DMS114 treated with DMSO at 0.1 percent for 48 hours (cell line): Measurements from ENCODE around the gene LIN52.

Source experiments
- DNase-seq: peaks from one replicate; lab custom pipeline; 2025; ENCODE audit not compliant: unreplicated experiment; lab: John Stamatoyannopoulos, UW

The LIN52 gene, protein sequence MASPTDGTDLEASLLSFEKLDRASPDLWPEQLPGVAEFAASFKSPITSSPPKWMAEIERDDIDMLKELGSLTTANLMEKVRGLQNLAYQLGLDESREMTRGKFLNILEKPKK

DNA sequence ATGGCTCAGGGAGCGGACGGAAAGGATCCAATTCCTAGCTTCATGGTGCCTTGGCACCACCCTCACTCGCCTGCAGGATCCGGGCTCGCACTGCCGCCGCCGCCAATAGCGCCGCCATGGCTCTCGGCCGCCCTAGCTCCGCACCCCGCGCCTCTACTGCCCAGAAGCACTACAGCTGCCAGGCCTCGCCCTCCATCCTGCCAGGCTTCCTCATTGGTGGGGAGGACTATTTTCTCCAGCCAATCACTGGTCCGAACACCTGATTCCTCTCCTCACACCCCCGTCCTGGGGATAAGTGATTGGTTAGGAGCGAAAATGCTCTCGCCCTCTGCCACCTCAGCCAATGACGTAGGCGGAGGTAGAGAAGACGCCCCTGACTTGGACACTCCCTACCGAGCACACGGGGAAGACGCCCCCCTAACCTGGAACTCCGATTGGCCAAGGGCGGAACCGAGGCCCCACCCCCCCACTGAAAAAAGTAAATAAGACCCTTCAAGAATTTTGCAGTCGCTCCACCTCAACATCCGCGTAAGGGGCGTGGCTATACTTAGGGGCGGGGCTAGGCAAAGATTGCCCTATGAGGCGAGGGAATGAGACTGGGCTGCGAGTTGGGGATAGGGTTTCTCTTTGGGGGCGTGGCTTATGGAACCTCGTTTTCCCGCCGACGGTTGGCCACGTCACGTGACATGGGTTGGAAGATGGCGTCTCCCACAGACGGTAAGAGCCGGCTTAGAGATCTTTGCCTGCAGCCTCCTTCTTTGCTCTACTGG lies at the start of gene LIN52, which contains the start of gene ALDH6A1:
LIN52 (plus strand) TSS at position 680 of the 770 bp plus-strand sequence; CDS start at position 699, 19 bp downstream.
ALDH6A1 (minus strand) TSS at position 177 of the 770 bp plus-strand sequence; CDS start at position 118, 59 bp downstream.
- peak; percentile 100 for DNase-seq

DNA sequence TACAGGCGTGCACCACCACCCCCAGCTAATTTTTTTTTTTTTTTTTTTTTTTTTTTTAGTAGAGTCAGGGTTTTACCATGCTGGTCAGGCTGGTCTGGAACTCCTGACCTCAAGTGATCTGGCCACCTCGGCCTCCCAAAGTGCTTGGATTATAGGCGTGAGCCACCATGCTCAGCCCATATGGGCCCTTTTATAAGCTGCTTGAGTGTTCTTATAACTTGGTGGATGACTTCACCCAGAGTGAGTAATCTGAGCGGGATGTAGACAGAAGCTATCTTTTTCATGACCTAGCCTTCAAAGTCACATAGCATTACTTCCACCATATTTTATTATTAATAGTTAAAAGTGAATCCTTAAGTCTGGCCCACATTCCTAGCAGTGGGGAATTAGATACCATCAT lies 49.2 kb upstream of the LIN52 start:
- DNase-seq: no peak

DNA sequence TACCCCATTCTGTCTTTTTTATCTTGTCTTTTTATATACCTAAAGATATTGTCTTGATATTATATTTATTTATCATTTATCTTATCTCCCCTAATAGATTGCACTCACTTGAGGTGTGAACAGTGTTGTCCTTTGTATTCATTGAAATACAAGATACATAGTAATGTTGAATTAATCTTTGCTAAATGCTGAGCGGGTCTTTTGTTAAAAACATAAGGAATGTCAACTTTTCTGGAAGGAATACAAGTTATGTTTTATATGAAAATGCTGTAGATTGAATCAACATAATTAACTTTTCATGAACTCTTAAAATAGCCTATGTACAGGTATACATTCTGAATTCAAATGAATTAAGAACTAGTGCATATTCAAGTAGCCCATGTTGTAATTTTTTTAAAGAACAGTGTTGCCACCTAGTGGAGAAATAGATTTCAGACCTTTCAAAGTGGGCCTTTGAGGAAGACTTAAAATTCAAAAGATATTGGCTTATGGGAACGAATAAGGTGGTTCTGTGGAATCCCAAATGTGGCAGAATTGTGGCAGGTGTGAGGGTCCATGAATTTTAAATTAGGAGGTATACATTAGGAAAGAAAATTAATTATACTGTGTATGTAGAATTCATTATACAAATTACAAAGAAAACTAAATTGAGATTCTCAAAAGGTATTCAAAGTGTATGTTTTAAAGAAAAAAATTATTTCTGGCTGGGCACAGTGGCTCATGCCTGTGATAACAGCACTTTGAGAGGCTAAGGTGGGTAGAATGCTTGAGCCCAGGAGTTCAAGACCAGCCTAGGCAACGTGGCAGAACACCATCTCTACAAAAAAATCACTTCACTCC lies 46.5 kb upstream of the LIN52 start:
- peak; percentile 68 for DNase-seq

DNA sequence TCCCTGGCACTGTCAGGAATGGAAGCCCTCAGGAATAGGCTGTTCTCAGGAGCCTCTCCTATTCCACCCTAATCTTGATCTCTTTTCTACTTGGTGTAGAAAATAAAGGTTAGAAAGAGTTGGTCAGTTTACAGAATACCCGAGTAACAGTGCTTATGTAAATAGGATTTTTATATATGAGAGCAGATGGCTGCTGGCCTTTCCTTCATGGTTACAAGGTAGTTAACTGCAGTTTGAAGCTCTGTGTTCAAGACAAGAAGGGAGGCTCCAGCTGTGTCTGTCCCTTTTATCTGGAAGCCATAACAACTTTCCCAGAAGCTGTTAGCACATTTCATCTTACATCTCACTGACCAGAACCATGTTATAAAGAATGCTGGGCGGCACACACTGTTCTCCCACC lies 42.5 kb upstream of the LIN52 start:
- DNase-seq: no peak

DNA sequence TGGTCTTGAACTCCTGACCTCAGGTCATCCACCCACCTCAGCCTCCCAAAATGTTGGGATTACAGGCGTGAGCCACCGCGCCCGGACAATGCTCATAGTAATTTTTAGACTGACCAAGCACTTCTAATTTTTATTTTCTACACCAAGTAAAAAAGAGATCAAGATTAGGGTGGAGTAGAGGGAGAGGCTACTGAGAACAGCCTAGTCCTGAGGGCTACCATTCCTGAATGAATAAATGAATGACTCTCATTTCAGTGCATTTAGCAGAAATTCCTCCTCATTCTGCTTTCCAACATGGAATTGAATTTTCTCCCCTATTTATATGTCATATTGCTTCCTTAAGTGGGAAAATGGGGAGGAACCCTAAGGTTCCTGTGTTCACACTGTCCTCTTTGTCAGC lies 39.2 kb upstream of the LIN52 start:
- no peak for DNase-seq

DNA sequence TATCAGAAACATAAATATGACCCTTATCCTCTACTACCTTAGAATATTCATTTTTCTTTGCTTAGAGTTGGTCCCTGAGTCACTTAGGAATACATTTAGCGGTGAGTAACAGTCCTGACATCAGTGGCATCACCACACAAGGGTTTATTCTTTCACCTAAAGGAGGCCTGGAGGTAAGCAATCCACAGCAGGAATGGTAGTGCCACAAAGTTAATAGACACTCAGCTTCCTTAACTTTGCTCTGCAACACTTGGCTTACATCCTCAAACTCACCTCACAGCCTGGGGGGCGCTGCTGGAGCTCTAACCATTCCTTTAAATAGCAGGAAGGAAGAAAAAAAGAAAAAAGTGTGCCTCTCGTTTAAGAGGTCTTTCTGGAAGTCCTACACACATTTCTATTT lies 36.5 kb upstream of the LIN52 start:
- DNase-seq: no peak

DNA sequence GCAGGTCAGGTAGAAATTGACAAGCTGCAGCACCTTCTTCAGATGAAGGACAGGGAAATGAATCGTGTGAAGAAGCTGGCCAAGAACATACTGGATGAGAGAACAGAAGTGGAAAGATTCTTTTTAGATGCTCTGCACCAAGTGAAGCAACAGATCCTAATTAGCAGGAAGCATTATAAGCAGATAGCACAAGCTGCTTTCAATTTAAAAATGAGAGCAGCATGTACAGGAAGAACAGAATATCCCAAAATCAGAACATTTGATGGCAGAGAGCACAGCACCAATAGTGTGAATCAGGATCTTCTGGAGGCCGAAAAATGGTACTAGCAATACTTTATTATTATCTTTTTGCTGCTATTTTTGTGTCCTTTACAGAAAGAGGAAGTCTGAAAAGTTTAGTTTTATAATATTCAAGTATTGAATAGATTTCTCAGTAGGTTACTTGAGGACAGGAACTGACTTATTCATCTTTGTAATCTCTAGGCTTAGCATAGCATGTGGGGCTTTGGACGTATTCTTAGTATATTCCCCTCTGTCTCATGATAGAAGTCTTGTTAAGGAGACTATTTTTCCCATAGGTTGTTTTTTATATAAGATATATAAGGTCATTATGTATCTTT lies 34.8 kb upstream of the LIN52 start:
- no peak for DNase-seq

DNA sequence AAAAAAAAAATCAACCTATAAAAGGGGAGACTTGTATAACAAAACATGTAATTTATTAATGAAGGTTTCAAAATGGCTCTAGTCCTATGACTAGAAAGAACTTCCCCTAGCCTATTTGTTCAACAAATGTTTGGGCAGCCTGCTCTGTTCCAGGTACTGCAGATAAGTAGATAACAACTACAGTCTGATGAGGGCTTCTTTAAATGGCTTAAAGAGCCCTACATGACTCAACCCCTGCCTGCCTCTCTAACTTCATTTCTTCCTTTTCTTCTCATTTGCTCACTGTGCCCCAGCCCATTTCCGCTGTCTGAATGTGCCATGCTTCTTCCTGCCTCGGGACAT lies 22.0 kb upstream of the LIN52 start:
- DNase-seq: no peak

DNA sequence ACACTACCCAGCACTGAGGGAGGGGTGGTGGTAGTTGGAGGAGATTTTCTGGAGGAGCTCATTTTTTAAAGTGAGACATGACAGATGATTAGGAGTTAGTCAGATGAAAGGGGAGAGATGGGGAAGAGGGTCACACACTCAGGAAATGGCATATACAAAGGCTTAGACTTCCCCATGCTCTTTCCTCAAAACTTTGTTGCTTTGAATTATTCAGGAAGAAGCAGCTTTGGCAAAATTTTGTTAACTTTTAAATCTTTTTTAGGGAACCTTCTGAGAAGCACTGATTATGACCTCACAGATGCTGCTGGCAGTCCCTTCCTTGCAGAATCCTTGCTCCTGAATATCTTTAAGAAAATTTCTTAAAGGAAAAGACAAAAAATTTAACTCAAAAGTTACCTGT lies 20.3 kb upstream of the LIN52 start:
- DNase-seq: no peak

DNA sequence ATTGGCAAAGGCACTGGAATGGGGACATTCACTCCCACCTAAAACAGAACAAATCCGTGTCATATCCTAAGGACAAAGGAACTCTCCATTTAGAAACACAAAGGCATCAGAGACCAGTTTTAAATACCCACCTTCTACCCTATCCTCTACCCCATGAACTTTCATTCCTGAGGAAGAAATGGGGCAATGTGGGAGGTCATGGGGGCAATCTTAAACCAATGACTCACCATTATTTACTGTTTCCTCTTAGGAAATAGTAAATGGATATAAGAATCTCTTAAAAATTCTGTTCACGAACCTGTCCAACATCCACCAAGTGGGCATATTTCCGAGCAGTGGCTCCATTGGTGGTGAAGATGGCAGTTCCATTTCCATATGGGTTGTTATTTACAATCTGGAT lies 19.9 kb upstream of the LIN52 start:
- DNase-seq: no peak

DNA sequence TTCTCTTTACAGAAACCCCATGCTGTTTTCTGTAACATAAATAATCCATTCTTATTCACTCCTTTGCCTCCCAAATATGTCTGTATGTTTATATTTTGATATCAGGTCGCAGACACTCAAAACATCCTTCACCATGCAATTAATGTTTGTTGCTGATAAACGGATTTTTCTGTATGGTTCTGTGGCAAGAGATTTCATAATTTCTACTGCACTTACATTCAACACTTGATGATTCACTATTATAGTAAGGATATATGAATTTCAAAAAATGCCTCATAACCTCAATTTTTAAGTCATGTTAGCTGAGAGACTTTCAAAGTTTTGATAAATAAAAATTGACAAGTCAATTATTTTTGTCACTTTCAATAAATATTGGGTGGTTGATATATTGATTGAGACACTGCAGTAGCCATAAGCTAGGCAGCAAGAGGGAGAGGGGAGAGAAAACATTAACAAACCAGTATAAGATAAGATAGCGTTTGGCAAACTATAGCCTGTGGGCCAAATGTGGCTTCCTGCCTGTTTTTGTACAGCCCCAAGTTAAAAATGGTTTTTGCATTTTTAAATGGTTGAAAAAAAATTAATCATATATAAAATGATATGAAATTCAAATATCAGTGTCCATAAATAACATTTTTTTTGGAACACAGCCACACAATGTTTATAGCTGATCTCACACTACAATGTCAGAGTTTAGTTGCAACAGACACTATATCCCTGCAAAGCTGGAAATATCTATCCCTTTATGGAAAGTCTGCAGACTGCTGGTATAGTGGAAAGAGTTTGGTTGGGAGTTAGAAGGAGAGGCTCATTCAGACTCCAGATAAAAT lies 18.8 kb upstream of the LIN52 start:
- no peak for DNase-seq

DNA sequence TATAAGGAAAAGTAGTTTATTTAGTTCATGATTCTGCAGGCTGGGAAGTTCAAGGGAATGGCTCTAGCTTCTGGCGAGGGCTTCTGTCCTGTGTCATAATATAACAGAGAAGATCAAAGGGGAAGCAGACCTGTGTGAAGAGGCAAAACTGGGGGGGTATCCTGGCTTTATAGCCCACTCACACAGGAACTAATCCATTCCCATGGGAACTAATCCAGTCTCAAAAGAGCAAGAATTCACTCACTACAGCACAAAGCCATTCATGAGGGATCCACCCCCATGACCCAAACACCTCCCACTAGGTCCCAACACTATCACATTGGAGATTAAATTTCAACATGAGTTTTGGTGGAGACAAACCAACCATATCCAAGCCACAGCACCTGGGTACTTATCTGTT lies 7.4 kb upstream of the LIN52 start:
- no peak for DNase-seq

DNA sequence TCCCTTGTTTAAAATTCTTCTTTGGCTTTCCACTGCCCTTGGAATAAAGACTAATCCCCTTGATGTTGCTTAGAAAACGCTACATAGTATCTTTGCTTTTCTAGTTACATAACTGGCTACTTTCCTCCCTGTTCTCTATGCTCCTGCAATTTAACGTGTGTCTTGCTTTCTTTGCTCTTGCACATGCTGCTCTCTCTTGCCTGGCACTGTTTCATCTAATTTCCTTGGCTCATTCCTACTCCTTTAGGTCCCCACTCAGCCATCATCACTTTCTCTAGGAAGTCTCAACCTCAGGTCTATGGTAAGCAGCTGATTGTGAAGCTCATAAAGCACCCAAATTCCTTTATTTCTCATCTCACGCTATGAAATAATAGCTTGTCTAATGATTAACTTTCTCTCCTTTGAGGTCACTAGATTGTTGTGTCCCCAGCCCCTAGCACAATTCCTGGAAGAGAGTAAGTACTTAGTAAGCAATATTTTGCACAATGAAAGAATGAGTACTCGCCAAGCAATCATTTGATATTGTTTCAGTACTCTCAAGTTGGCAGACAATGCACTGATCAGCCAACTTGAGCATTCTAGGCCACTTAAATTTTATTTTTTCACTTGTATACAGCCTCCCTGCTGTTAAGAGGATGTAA lies 3.8 kb upstream of the LIN52 start:
- DNase-seq: no peak

DNA sequence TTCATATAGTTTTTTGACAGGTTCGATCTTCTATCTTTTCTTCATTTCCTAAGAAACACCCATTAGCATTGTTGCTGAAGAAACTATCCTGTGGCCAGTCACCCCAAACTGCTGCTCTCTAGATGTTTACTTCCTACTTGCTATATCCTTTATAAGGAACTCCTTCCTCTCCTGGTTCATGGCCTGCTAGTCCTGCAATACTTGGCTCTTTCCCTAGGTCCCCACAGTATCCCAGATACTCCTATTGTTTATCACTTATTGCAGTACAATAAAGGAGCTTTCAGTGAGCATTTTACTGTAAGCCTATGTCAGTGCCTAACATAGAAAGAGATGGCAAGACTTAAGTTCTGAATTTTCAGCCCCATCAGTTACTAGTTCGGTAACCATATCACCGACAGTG lies 3.3 kb upstream of the LIN52 start:
- DNase-seq: no peak

DNA sequence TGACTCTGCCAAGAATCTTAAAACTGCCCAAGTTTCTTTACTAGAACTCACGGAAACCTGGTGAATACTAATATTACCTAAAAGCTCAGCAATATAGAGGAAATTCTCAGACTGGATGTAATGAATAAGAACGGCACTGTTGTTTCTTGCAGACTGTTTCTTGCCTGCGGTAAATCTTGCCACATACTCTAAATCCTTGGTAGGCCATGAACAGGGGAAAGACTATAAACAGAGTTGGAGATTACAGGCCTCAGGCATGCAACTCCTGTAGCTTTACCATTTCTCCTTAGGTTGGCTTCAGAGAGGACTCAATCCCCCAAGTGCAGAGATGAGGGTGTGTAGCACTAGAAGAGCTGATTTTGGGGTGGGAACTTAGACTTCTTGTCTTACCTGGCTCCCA lies 1.6 kb upstream of the LIN52 start:
- DNase-seq: no peak

DNA sequence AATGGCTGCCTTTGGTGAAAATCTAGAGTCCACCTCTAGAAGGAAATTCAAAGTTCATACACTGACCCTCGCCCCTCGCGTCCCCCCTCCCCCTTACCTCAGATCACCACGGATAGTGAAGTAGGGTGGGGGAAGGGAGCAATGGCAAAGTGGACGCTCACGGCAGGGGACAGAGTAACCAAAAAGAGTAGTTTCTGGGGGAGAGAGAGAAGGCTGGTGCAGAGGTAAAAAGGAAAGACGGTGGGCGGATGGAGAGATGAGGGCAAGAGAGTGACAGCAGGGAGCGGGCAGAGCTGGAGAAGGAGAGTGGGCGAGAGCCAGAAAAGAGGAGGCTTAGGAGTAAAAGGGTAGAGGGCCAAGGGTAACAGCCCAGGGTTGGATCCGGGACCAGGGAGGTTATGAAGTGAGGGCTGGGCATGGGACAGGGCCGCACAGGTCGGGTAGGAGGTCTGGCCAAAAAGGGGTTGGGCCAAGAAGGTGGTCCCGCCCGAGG lies 926 bp upstream of the LIN52 start:
- no peak for DNase-seq

DNA sequence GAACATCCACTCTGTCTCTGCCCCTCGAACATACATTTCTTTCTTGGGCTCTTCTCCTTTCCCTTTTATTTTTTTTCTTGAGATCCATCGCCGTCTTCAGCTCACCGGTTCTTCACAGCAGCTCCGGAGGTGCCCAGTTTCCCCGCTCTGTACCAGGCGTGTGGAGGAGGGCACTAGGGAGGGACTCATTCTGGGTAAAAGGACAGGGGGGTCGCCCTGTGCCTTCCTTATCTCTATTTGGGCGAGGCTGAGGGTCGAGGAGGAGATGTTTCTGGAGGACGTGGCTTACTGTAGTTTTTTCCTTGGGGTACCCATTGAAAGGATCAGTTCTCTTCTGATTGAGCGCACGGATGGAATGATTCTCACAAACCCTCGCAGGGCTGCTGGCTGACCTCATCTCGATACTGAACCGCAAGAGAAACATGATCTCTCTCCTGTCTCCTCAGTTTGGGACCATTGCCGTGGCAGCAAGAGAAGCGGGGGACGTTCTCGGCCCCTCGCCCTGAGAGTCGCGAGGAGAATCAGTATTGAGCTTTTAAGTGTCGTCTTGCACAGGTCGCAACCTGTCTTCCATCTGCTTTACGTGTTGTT lies 386 bp downstream of the LIN52 start:
- DNase-seq: no peak

DNA sequence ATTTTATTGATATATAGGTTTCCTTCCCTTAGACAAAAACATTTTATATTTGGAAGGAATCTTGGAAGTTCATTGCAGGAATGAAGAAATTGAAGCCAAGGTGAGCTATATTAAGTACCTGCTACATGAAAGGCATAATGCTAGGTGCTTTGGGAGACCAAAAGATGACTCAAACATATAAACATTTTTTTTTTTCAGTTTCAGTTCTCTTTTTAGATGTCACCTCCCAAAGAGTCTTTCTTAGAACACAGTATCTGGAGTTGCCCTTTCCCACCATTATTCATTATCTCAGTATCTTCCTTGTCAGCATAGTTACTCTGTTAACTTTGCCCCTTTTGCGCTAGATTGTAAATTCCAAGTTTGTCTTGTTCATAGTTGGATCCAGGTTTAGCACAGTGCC lies 1.1 kb downstream of the LIN52 start:
- no peak for DNase-seq

DNA sequence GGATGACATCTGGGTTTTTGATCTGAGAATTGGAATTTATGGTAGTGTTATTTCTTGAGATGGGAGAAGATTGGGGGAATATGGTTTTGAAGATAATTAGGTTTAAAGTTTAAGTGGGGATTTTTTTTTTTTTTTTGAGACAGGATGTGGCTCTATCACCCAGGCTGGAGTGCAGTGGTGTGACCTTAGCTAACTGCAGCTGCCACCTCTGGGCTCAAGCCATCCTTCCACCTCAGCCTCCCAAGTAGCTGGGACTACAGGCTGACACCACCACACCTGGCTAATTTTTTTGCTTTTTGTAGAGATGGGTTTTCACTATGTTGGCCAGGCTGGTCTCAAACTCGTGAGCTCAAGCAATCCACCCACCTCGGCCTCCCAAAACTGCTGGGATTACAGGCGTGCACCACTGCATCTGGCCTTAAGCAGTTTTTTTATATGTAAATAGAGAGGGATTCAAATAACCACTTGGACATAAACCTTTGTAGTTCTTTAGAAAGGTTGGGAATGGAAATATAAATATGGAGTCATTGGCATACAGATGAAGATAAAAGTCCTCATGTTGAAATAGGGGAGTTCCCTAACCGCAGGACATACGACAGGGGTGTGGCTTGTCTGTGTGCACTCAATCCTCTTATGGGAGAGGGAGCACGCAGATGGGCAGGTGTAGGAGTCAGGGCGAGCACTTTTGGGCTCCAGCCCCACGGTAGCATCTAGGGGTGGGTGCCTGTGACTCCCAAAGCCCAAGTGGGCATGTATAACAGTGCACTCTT lies 4.7 kb downstream of the LIN52 start:
- no peak for DNase-seq
